ENCODE measurements around the gene S100A14.

DNA sequence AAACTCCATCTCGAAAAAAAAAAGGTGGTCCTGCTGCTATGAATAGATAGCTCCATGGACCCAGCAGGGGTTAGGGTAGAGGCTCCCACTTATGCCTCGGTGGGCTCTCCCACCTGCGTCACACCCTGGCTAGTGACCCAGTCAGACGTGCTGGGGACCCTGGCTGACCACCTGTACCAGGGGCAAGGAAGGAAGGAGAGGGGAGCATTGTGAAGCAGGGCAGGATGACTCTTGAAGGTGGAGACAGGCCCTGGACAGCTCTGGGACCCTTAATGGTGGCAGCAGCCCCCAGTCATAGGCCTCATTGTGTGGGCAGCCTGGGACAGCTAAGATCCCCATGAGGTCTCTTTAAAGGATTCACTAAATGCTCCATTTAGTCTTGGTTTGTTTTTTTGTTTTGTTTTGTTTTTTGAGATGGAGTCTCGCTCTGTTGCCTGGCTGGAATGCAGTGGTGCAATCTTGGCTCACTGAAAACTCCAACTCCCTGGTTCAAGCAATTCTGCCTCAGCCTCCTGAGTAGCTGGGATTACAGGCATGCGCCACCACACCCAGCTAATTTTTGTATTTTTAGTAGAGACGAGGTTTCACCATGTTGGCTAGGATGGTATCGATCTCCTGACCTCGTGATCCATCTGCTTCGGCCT, 32.0 kb upstream of the S100A14 start:
- no peak for TF ChIP-seq EZH2 (optimal IDR thresholded peaks at IDR 0.05; ENCODE audit: low read depth, low read length)
- TF ChIP-seq, protein P1, sequence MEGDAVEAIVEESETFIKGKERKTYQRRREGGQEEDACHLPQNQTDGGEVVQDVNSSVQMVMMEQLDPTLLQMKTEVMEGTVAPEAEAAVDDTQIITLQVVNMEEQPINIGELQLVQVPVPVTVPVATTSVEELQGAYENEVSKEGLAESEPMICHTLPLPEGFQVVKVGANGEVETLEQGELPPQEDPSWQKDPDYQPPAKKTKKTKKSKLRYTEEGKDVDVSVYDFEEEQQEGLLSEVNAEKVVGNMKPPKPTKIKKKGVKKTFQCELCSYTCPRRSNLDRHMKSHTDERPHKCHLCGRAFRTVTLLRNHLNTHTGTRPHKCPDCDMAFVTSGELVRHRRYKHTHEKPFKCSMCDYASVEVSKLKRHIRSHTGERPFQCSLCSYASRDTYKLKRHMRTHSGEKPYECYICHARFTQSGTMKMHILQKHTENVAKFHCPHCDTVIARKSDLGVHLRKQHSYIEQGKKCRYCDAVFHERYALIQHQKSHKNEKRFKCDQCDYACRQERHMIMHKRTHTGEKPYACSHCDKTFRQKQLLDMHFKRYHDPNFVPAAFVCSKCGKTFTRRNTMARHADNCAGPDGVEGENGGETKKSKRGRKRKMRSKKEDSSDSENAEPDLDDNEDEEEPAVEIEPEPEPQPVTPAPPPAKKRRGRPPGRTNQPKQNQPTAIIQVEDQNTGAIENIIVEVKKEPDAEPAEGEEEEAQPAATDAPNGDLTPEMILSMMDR (IDR thresholded peaks at IDR 0.05; ENCODE audit: low read length): no peak
- TF ChIP-seq EZH2phosphoT487 (IDR thresholded peaks at IDR 0.05; ENCODE audit: low read length): no peak

Measured in MM.1S (cell line).